Cerebellar nuclear complex (tissue), 1 donor: ENCODE data around the gene STING1.
"Not testable (repeated sequence)": the region's sequence is repeated elsewhere in the genome, so short reads cannot be mapped to it uniquely, and the experiment has no call there.

Source experiments
- DNase-seq, 2 experiments: peaks; one replicate each; lab custom pipeline; 2025; lab: John Stamatoyannopoulos, UW

Gene STING1

DNA sequence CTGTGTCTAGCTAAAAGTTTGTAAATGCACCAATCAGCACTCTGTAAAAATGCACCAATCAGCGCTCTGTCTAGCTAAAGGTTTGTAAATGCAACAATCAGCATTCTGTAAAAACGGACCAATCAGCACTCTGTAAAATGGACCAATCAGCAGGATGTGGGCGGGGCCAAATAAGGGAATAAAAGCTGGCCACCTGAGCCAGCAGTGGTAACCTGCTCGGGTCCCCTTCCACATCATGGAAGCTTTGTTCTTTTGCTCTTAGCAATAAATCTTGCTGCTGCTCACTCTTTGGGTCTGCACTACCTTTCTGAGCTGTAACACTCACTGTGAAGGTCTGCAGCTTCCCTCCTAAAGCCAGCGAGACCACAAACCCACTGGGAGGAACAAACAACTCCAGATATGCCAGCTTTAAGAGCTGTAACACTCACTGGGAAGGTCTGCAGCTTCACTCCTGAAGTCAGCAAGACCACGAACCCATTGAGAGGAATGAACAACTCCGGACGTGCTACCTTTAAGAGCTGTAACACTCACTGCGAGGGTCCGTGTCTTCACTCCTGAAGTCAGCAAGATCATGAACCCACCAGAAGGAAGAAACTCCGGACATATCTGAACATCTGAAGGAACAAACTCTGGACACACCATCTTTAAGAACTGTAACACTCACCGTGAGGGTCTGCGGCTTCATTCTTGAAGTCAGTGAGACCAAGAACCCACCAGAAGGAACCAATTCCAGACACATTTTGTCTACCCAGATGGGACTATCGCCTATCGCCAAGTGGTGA, 20.7 kb upstream of the STING1 start:
- DNase-seq, result not testable (repeated sequence)

- no peak for DNase-seq
Measured at GRCh38 chr5:139501381-139501780, 18.8 kb upstream of the STING1 start.

DNA sequence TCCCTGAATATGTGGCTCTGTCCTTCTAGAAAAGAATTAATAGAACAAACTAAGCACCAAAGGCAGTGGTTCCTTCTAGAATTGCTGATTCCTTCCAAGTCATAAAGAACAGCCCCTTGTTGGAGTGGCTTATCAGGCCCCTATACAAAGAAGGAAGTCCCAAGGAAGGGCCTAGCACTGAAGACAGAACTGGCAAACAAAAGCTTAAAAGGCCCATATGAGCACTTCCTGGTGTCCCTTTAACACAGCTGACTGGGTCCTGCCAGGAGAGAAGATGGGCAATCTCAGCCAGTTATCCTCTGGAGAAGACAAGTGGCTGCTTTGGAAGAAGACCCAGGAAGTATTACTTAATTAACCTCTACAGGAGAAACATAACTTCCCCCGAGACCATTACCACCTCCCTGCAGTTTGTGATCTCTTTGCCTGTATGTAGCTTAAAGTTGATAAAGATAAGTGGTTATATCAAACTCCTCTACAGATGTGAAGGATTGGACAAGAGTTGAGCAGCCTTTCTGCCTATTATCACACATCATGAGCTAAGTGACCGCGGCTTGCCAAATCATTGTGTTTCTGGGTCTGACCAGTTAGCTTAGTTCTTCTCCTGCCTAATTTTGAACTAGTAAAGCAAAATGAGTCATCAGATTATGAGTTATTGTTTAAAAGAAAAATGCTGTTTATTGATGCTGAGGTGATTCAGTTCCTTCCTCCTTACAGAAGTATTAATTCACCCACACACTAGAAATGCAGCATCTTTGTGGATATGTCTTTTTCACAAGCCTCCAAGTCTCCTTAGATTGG, 13.3 kb upstream of the STING1 start:
- no peak for DNase-seq

- no peak for DNase-seq
Measured at GRCh38 chr5:139494832-139495231, 12.3 kb upstream of the STING1 start.

- DNase-seq, result no peak
Measured at GRCh38 chr5:139494256-139494655, 11.7 kb upstream of the STING1 start.

GRCh38 chr5:139492700-139493192, 10.2 kb upstream of the STING1 start:
- no peak for DNase-seq

GRCh38 chr5:139488260-139488659, 5.7 kb upstream of the STING1 start:
- no peak for DNase-seq

- no peak for DNase-seq
Measured at GRCh38 chr5:139486201-139486600, 3.6 kb upstream of the STING1 start.

- DNase-seq, result not testable (repeated sequence)
Measured at GRCh38 chr5:139482890-139483208, 291 bp upstream of the STING1 start.

DNA sequence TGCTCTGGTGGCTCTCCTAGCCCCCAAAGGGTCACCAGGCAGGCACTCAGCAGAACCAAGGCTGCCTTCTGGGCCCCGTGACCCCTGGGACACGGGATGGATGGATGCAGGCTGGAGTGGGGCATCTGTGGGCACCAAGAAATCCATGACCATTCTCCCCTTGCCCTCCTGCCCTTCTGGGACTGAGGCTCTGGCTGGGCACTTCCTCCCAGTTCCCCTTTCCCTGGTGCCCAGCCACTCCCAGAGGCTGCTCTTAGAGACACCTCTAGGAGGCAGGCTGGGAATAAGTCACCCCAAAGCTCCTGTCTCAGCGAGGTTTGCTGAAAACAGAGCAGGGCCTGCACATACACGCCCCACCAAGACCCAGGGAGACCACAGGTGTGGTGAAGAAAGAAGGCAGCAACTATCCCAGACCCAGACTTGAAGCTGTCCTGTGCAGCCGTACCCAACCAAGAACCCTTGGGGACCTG, 943 bp downstream of the STING1 start:
- no peak for DNase-seq

DNA sequence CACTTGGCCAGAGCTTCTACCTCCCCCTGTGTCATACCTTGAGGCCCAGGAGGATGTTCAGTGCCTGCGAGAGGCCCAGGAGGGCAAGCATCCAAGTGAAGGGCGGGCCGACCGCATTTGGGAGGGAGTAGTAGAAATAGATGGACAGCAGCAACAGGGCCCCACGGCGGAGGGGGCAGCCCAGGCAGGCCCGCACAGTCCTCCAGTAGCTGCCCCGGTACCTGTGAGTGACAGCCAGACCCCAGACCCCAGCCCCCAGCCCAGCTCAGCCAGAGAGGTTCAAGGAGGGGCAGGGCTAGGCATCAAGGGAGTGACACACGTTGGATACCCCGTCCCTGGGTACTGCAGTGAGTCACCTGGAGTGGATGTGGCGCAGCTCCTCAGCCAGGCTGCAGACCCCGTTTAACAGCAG, 1.4 kb downstream of the STING1 start:
- DNase-seq, result no peak

DNA sequence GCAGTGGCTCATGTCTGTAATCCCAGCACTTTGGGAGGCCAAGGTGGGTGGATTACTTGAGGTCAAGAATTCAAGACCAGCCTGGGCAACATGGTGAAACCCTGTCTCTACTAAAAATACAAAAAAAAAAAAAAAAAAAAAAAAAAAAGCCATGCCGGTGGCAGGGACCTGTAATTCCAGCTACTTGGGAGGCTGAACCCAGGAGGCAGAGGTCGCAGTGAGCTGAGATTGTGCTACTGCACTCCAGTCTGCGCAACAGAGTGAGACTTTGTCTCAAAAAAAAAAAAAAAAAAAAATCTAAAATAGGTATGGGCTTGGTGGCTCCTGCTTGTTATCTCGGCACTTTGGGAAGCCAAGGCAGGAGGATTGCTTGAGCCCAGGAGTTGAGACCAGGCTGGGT, 2.8 kb downstream of the STING1 start:
- DNase-seq, result not testable (repeated sequence)

DNA sequence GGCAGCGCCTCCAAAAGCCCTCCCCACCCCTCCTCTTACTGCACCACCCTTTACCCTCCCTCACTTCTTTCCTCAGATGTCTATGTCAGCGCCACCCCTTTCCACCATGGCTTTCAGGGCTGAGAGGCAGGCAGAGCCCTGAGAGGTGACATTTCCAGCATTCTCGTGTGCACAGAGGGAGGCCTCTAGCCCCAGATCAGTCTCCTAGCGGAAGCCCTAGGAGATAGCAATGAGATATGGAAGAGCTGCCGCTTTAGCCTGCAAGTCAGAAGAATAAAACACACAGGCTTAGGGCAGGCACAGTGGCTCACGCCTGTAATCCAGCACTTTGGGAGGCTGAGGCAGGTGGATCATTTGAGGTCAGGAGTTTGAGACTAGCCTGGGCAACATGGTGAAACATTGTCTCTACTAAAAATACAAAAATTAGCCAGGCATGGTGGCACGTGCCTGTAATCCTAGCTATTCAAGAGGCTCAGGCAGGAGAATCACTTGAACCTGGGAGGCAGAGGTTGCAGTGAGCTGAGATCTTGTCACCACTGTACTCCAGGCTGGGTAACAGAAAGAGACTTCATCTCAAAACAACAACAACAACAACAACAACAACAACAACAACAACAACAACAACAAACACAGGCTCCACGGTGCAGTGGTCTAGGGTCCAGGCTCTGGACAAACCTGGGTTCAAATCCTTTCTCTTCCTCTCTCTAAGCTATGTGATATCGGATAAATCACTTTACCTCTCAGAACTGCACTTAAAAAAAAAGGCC, 3.7 kb downstream of the STING1 start:
- not testable (repeated sequence) for DNase-seq

GRCh38 chr5:139475865-139476617, 6.5 kb downstream of the STING1 start:
- no peak for DNase-seq

- no peak for DNase-seq
Measured at GRCh38 chr5:139474890-139475791, 7.4 kb downstream of the STING1 start.

DNA sequence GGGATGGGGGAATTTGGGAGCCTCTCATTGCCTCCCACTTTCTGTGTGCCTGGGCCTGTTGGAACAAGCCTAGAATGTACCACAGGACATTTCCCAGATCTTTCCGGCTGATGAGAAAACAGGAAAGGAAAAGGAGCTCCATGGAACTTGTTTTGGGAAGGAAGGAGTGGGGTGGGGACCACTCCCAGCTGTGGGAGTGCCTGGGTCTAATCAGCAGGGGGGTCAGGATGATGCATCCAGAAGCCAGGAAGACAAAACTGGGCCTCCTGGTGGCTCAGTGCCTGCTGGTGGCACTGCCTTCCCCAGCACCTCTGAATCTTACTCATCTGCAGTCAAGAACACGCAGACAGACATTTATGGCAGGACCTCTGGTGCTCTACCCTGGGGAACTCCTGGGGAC, 9.0 kb downstream of the STING1 start:
- no peak for DNase-seq

- DNase-seq, result no peak
Measured at GRCh38 chr5:139473105-139473504, 9.5 kb downstream of the STING1 start.

GRCh38 chr5:139472386-139473030, 10.1 kb downstream of the STING1 start:
- DNase-seq, result no peak

DNA sequence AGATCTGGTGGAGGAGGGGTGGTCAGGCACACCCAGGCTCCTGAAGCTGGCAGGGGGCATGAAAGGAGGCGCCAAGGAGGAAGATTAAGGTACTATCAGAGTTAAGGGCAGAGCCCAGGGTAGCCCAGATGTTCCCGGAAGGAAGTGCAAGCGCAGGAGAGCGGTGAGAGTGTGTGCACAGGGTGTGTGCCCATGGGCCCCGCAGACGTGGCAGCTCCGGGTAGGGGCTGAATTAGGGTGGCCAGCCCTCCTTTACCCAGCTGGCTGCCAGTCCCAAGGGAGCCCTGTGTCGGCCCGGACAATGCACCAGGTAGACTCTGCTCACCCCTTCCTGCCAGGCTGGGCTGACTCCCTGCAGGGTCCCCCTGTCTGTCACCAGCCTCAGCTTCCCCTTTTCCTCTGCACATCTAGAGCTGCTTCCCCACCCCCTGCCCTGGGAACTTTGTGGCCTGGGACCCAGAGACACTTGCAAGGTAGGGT, 11.7 kb downstream of the STING1 start, which contains the start of gene SMIM33:
Gene SMIM33, plus strand, starts transcription at position 184 of the 480 bp plus-strand sequence. Its CDS starts 118 bp downstream, at position 302.
- no peak for DNase-seq
